ENCODE data around the gene CREBRF. TPM values are rescaled to one million over a fixed set of nuclear protein-coding genes. Genes with fewer than 3 reads are reported as not detected.

CREBRF gene
- total and polyA plus RNA-seq, 4 donors, result 8.1 to 48.5 (median 15.7) TPM

DNA sequence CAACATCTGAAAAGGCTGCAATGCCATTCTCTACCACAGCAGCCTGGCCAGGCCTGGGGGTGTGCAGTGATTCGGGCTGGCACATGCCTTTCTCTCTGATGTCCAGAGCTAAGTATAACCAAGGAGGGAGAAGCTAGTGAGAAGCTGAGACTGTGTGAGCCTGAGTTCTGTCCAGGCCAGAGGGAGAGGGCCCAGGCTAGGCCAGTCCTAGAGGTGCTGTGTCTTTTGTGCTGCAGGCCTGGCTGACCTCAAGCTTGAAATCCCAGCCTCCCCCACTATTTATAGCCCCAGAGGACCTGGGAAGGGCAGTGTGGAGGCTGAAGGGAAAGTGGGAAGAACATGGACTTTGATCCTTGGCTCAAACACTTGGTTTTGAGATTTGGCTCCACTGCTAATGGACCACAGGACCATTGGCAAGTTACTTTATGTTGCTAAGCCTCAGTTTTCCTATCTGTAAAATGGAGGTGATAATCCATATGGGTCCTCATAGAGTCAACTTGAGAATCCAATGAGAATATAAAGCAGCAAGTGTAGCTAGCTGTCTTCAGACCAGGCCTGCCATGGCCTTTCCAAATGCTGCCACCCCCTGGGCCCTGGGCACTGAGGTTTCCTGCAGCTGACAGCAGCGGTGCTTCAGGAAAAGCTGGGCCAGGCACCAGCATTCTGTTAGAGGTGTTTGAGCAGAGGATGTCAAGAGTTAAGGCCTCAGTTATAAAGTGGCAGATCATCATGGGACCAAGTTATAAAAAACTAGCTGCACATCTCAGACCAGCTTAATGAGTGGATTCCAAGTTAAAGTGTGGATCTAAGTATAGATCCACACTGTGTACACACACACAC lies 109.2 kb downstream of the CREBRF start:
- Histone ChIP-seq H3K9me3 (ENCODE audit: control insufficient read depth in 4 of 4, insufficient read depth in 3 of 4, low read length in 3 of 4) (no peaks in the 10 kb centered on the region), H3K9ac (ENCODE audit: insufficient read depth in 1 of 2, low read length in 2 of 2) (no peak overlapping the region), H3K4me1 (ENCODE audit: control insufficient read depth in 5 of 5, insufficient read depth in 5 of 5, low read length in 5 of 5) (no peaks in the 10 kb centered on the region), H3K27ac (ENCODE audit: low read depth in 1 of 2, low read length in 1 of 2) (peak overlapping the region in 1 of 2 donors; percentile 57), H3K4me3 (no peak overlapping the region), H3K27me3 (ENCODE audit: control insufficient read depth in 3 of 3, insufficient read depth in 3 of 3, low read length in 2 of 3) (no peaks in the 10 kb centered on the region), H3K36me3 (ENCODE audit: control insufficient read depth in 4 of 4, insufficient read depth in 4 of 4, low read length in 4 of 4) (peaks cover 2 to 25% (median 12%) of the 10 kb centered on the region in 4 donors)
- DNase-seq (no peak), ATAC-seq (ENCODE audit: insufficient read depth, low FRiP score) (no peak)
- 81 to 85% methylated on average over 2 of the region's 2 CpGs for WGBS, 2 donors
- TF ChIP-seq, protein P1, sequence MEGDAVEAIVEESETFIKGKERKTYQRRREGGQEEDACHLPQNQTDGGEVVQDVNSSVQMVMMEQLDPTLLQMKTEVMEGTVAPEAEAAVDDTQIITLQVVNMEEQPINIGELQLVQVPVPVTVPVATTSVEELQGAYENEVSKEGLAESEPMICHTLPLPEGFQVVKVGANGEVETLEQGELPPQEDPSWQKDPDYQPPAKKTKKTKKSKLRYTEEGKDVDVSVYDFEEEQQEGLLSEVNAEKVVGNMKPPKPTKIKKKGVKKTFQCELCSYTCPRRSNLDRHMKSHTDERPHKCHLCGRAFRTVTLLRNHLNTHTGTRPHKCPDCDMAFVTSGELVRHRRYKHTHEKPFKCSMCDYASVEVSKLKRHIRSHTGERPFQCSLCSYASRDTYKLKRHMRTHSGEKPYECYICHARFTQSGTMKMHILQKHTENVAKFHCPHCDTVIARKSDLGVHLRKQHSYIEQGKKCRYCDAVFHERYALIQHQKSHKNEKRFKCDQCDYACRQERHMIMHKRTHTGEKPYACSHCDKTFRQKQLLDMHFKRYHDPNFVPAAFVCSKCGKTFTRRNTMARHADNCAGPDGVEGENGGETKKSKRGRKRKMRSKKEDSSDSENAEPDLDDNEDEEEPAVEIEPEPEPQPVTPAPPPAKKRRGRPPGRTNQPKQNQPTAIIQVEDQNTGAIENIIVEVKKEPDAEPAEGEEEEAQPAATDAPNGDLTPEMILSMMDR (IDR thresholded peaks at IDR 0.05; ENCODE audit: control extremely low read depth, extremely low read depth), result no peak

DNA sequence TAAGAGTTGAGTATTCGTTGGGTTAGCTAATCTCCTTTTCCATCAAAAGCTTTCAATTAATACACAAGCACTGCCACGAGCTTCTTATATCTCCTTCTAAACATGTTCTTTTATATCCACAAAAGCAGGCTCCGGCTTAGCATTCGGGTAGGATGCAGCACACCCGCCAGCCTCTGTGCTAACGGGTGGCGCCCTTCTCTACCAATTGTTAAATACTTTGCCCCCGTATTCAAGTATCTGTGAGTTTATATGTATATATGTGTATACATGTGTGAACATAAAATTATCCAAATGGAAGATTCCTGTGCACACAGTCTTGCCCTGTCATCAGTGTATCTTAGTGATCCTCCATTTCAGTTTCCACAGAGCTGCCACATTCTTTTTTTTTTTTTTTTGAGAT lies 116.0 kb downstream of the CREBRF start:
- H3K36me3 ChIP-seq (ENCODE audit: control insufficient read depth in 4 of 4, insufficient read depth in 4 of 4, low read length in 4 of 4), result no peaks in the 10 kb centered on the region
- H3K4me1 ChIP-seq (ENCODE audit: control insufficient read depth in 5 of 5, insufficient read depth in 5 of 5, low read length in 5 of 5), result no peaks in the 10 kb centered on the region
- TF ChIP-seq, protein P1 (IDR thresholded peaks at IDR 0.05; ENCODE audit: control extremely low read depth, extremely low read depth), result no peak
- ATAC-seq (ENCODE audit: insufficient read depth, low FRiP score) (no peak), DNase-seq (no peak)
- peaks cover 0 to 4% (median 0%) of the 10 kb centered on the region in 3 donors for H3K27me3 ChIP-seq (ENCODE audit: control insufficient read depth in 3 of 3, insufficient read depth in 3 of 3, low read length in 2 of 3)
- H3K9ac ChIP-seq (ENCODE audit: insufficient read depth in 1 of 2, low read length in 2 of 2), result no peak overlapping the region
- no peaks in the 10 kb centered on the region for H3K9me3 ChIP-seq (ENCODE audit: control insufficient read depth in 4 of 4, insufficient read depth in 3 of 4, low read length in 3 of 4)
- 86 to 88% methylated on average over 8 of the region's 8 CpGs for WGBS, 2 donors
- H3K27ac ChIP-seq (ENCODE audit: low read depth in 1 of 2, low read length in 1 of 2), result no peak overlapping the region
- no peak overlapping the region for H3K4me3 ChIP-seq

DNA sequence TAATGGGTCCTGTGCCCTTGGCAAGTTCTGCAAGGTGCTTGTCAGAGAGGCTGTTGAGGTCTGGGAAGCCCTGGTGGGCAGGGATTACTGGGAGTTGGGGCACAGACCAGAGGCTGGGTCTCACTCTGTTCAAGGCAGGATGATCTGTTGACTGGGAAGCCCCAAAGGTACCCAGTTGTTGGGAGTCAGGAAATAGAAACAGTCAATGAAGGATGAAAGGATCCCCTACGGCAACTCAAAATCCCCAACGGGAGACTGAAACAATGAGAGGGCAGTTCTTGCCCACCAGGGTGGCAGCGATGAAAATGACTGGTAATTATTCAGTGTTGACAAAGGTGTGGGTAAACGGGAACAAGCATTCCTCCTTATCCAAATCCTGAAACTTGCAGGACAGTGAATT lies 119.4 kb downstream of the CREBRF start:
- TF ChIP-seq, protein P1 (IDR thresholded peaks at IDR 0.05; ENCODE audit: control extremely low read depth, extremely low read depth), result no peak
- no peak overlapping the region for H3K9ac ChIP-seq (ENCODE audit: insufficient read depth in 1 of 2, low read length in 2 of 2)
- H3K36me3 ChIP-seq (ENCODE audit: control insufficient read depth in 4 of 4, insufficient read depth in 4 of 4, low read length in 4 of 4), result no peaks in the 10 kb centered on the region
- 45 to 72% methylated on average over 4 of the region's 4 CpGs for WGBS, 2 donors
- peaks cover 0 to 11% (median 0%) of the 10 kb centered on the region in 4 donors for H3K9me3 ChIP-seq (ENCODE audit: control insufficient read depth in 4 of 4, insufficient read depth in 3 of 4, low read length in 3 of 4)
- no peak overlapping the region for H3K4me3 ChIP-seq
- H3K27ac ChIP-seq (ENCODE audit: low read depth in 1 of 2, low read length in 1 of 2), result no peak overlapping the region
- ATAC-seq (ENCODE audit: insufficient read depth, low FRiP score), result no peak
- no peaks in the 10 kb centered on the region for H3K4me1 ChIP-seq (ENCODE audit: control insufficient read depth in 5 of 5, insufficient read depth in 5 of 5, low read length in 5 of 5)
- DNase-seq, result no peak
- H3K27me3 ChIP-seq (ENCODE audit: control insufficient read depth in 3 of 3, insufficient read depth in 3 of 3, low read length in 2 of 3), result peaks cover 0 to 4% (median 0%) of the 10 kb centered on the region in 3 donors

Measured in lung (tissue), 12 donors.